Ovary (tissue), 3 donors: ENCODE measurements around the gene INTS15.

Experiments used
- POLR2A ChIP-seq: fragments of 450-650 bp; IDR thresholded peaks from one replicate; pipeline ENCODE4 v1.6.1; 2017; ENCODE audit warnings: antibody characterized with exemption, mild to moderate bottlenecking, moderate library complexity
- TF ChIP-seq, protein P1 (sequence below), 3 donors: fragments of 450-650 bp in 2 of 3; fragments of 200-600 bp in 1 of 3; IDR thresholded peaks; one replicate each; pipeline versions ENCODE4 v1.5.1 to v1.8.0; 2016 to 2022; ENCODE audit warnings: antibody characterized with exemption in 3 of 3, mild to moderate bottlenecking in 1 of 3
- donor health status: DM: no; HTN: no; CAD: no.

DNA sequence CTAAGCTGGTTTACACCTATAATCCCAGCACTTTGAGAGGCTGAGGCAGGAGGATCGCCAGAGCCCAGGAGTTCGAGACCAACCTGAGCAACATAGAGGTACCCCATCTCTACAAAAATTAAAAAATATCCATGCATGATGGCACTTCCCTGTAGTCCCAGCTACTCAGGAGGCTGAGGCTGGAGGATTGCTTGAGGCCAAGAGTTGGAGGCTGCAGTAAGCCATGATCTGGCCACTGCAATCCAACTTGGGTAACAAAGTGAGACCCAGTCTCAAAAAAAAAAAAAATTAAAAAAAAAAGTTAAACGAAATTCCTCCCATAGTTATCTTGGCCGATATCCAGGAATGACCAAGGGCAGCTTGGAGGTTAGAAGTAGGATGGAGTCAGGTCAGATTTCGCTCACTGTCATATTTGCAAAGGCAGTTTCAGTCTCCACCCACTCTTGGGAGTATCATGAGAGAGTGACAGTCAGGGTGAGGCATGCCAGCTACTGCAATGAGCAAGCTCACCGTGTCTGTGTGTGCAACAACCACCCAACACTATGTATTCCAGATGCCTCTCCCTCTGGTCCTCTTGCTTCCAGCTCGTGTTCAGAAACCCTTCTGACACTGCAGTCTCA is 18.6 kb upstream of the INTS15 start:
- TF ChIP-seq, protein P1, sequence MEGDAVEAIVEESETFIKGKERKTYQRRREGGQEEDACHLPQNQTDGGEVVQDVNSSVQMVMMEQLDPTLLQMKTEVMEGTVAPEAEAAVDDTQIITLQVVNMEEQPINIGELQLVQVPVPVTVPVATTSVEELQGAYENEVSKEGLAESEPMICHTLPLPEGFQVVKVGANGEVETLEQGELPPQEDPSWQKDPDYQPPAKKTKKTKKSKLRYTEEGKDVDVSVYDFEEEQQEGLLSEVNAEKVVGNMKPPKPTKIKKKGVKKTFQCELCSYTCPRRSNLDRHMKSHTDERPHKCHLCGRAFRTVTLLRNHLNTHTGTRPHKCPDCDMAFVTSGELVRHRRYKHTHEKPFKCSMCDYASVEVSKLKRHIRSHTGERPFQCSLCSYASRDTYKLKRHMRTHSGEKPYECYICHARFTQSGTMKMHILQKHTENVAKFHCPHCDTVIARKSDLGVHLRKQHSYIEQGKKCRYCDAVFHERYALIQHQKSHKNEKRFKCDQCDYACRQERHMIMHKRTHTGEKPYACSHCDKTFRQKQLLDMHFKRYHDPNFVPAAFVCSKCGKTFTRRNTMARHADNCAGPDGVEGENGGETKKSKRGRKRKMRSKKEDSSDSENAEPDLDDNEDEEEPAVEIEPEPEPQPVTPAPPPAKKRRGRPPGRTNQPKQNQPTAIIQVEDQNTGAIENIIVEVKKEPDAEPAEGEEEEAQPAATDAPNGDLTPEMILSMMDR (IDR thresholded peaks at IDR 0.05), result no peak
- no peak for TF ChIP-seq POLR2A
